Motor neuron (in vitro differentiated cells): ENCODE data around the gene CCDC192. TPM values are rescaled to one million over a fixed set of nuclear protein-coding genes. Genes with fewer than 3 reads are reported as not detected.
"Not testable (repeated sequence)": the region's sequence is repeated elsewhere in the genome, so short reads cannot be mapped to it uniquely, and the experiment has no call there.

Source experiments
- ATAC-seq, 8 experiments: fragments of 200-7000 bp; cut with Tn5 transposase; replicated peaks in 6 of 8; 2 replicates each; pipeline ENCODE4 v1.8.0; 2021; ENCODE audit warnings: mild to moderate bottlenecking in 8 of 8, moderate library complexity in 8 of 8
- H3K27ac ChIP-seq, 2 donors: fragments of 250-450 bp; sonication (Bioruptor Pico); 2 replicates each; pipeline ENCODE4 v1.9.0; 2021; ENCODE audit warnings: antibody characterized with exemption in 2 of 2, mild to moderate bottlenecking in 2 of 2, moderate library complexity in 1 of 2
- H3K4me1 ChIP-seq, 2 donors: fragments of 250-450 bp; sonication (Bioruptor Pico); replicated peaks in 1 of 2; 2 replicates each; pipeline ENCODE4 v1.6.1; 2021; ENCODE audit warnings: antibody characterized with exemption in 2 of 2, mild to moderate bottlenecking in 2 of 2, moderate library complexity in 1 of 2
- H3K4me3 ChIP-seq, 5 donors: fragments of 250-450 bp; sonication (Bioruptor Pico); 2 replicates each; pipeline ENCODE4 v1.9.0; 2021; ENCODE audit warnings: antibody characterized with exemption in 5 of 5, mild to moderate bottlenecking in 5 of 5, moderate library complexity in 4 of 5
- WGBS, 10 experiments: fragments of 450-650 bp; shearing (Covaris generic); methylation state at CpG; one replicate each; pipeline ENCODE4 v1.0.0; 2022; 5-methylcytosine and 5-hydroxymethylcytosine counted together
- in situ Hi-C, 9 experiments: fragments of 400-800 bp; cut with MboI; loops; one replicate each; pipeline ENCODE4 v1.15.0; 2021; ENCODE audit warnings: low sequenced_read_pairs in 9 of 9, low pct_unique_long_range_greater_than_20kb in 2 of 9; ENCODE audit not compliant: unreplicated experiment in 9 of 9
- total RNA-seq, 8 experiments: library from RNA; unstranded; fragments of 300-600 nt; gene quantifications; 2 replicates each; pipeline versions ENCODE4 v1.2.3 to v1.2.4, GENCODE V29; 2022

The CCDC192 gene
- total RNA-seq, 8 experiments from 2014 or later: 0.38 to 2.0 (median 1.2) TPM; not detected in 1

GRCh38 chr5:127830829-127831598 lies 127.8 kb downstream of the CCDC192 start:
- in situ Hi-C loops: no loop called here
- no peak overlapping the region for H3K27ac ChIP-seq
- no peak for ATAC-seq
- WGBS, 10 experiments: 71 to 100% (median 82%) methylated on average over 1 to 5 of the region's 5 CpGs
- H3K4me1 ChIP-seq: peaks cover 19% of the 10 kb centered on the region in 2 donors
- no peak overlapping the region for H3K4me3 ChIP-seq

- in situ Hi-C loops: no loop called here
- Histone ChIP-seq H3K27ac (no peak overlapping the region), H3K4me3 (no peak overlapping the region), H3K4me1 (peaks cover 19% of the 10 kb centered on the region in 2 donors)
- ATAC-seq: no peak
- WGBS, 10 experiments: 75 to 100% (median 92%) methylated on average over 2 to 5 of the region's 5 CpGs
Observed at GRCh38 chr5:127832067-127832466, 128.9 kb downstream of the CCDC192 start.

- Histone ChIP-seq H3K4me1 (peaks cover 19% of the 10 kb centered on the region in 2 donors), H3K4me3 (no peak overlapping the region), H3K27ac (peak overlapping the region in 1 of 2 donors; percentile 21)
- ATAC-seq: peak; percentile 69 to 95 (median 92)
- WGBS, 10 experiments: 0 to 10% (median 0%) methylated on average over 1 to 2 of the region's 2 CpGs
- in situ Hi-C loops: no loop called here
Observed at GRCh38 chr5:127834094-127834531, 130.9 kb downstream of the CCDC192 start.

- 0 to 28% (median 4%) methylated on average over 1 to 5 of the region's 5 CpGs for WGBS, 10 experiments
- in situ Hi-C loops: no loop called here
- peak overlapping the region in 1 of 2 donors; percentile 28 for H3K27ac ChIP-seq
- peaks cover 19% of the 10 kb centered on the region in 2 donors for H3K4me1 ChIP-seq
- H3K4me3 ChIP-seq: no peak overlapping the region
- peak; percentile 52 to 73 (median 68) for ATAC-seq
Observed at GRCh38 chr5:127834554-127834953, 131.4 kb downstream of the CCDC192 start.

GRCh38 chr5:127838661-127839060 lies 135.5 kb downstream of the CCDC192 start:
- 17 to 100% (median 92%) methylated on average over 1 to 2 of the region's 3 CpGs; no CpG with 5 or more reads in 3 of the 10 experiments for WGBS, 10 experiments
- peak in 7 of 8 experiments; percentile 32 to 69 (median 66) for ATAC-seq
- no peak overlapping the region for H3K4me3 ChIP-seq
- peaks cover 2 to 5% of the 10 kb centered on the region in 2 donors for H3K4me1 ChIP-seq
- in situ Hi-C loops: no loop called here
- no peak overlapping the region for H3K27ac ChIP-seq

GRCh38 chr5:127839072-127839471 lies 135.9 kb downstream of the CCDC192 start:
- Histone ChIP-seq H3K4me1 (peaks cover 0 to 2% of the 10 kb centered on the region in 2 donors), H3K4me3 (no peak overlapping the region), H3K27ac (no peak overlapping the region)
- in situ Hi-C loops: no loop called here
- no peak for ATAC-seq

GRCh38 chr5:127839496-127840197 lies 136.5 kb downstream of the CCDC192 start:
- WGBS, 10 experiments: 42 to 100% (median 90%) methylated on average over 1 to 2 of the region's 2 CpGs; no CpG with 5 or more reads in 1 of the 10 experiments
- no peak for ATAC-seq
- peaks cover 0 to 2% of the 10 kb centered on the region in 2 donors for H3K4me1 ChIP-seq
- no peak overlapping the region for H3K4me3 ChIP-seq
- H3K27ac ChIP-seq: no peak overlapping the region
- in situ Hi-C loops: no loop called here

- Histone ChIP-seq H3K4me3 (no peak overlapping the region), H3K27ac (no peak overlapping the region), H3K4me1 (peaks cover 0 to 2% of the 10 kb centered on the region in 2 donors)
- in situ Hi-C loops: no loop called here
- 0 to 100% (median 47%) methylated on average over 1 of the region's 1 CpG; no CpG with 5 or more reads in 3 of the 10 experiments for WGBS, 10 experiments
- ATAC-seq: no peak
Observed at GRCh38 chr5:127840198-127840524, 137.0 kb downstream of the CCDC192 start.

- in situ Hi-C loops: no loop called here
- Histone ChIP-seq H3K4me1 (no peaks in the 10 kb centered on the region), H3K27ac (no peak overlapping the region), H3K4me3 (no peak overlapping the region)
- no peak for ATAC-seq
Observed at GRCh38 chr5:127840809-127841208, 137.6 kb downstream of the CCDC192 start.

- no peak overlapping the region for H3K27ac ChIP-seq
- in situ Hi-C loops: no loop called here
- 58 to 100% (median 80%) methylated on average over 1 to 6 of the region's 7 CpGs; no CpG with 5 or more reads in 3 of the 10 experiments for WGBS, 10 experiments
Observed at GRCh38 chr5:127844581-127845021, 141.4 kb downstream of the CCDC192 start.

GRCh38 chr5:127846884-127847283 lies 143.7 kb downstream of the CCDC192 start:
- no peak for ATAC-seq
- in situ Hi-C loops: no loop called here
- 15 to 100% (median 82%) methylated on average over 1 to 2 of the region's 2 CpGs; no CpG with 5 or more reads in 3 of the 10 experiments for WGBS, 10 experiments
- Histone ChIP-seq H3K4me1 (no peaks in the 10 kb centered on the region), H3K27ac (no peak overlapping the region), H3K4me3 (no peak overlapping the region)

More at GRCh38 chr5:127844581-127845021, 141.4 kb downstream of the CCDC192 start:
- ATAC-seq: peak in 4 of 8 experiments; percentile 11 to 75 (median 54)
- Histone ChIP-seq H3K4me3 (no peak overlapping the region), H3K4me1 (no peaks in the 10 kb centered on the region)

GRCh38 chr5:127847641-127848040 lies 144.4 kb downstream of the CCDC192 start:
- H3K27ac ChIP-seq, in situ Hi-C loops, H3K4me1 ChIP-seq, ATAC-seq, H3K4me3 ChIP-seq: not testable (repeated sequence)
- 72 to 100% (median 89%) methylated on average over 1 to 5 of the region's 5 CpGs; no CpG with 5 or more reads in 1 of the 10 experiments for WGBS, 10 experiments

GRCh38 chr5:127848098-127848497 lies 144.9 kb downstream of the CCDC192 start:
- ATAC-seq: no peak
- in situ Hi-C loops: no loop called here
- no peak overlapping the region for H3K27ac ChIP-seq
- WGBS, 10 experiments: 0 to 80% (median 69%) methylated on average over 1 of the region's 1 CpG; no CpG with 5 or more reads in 4 of the 10 experiments
- no peaks in the 10 kb centered on the region for H3K4me1 ChIP-seq
- H3K4me3 ChIP-seq: no peak overlapping the region
